ENCODE measurements around the gene APBA2.
"Not testable (repeated sequence)": the region's sequence is repeated elsewhere in the genome, so short reads cannot be mapped to it uniquely, and the experiment has no call there.

The APBA2 gene

GRCh38 chr15:28994831-28995596 is 109.2 kb downstream of the APBA2 start:
- in situ Hi-C loops (cut with MboI; ENCODE audit: low sequenced_read_pairs) = no loop called here

DNA sequence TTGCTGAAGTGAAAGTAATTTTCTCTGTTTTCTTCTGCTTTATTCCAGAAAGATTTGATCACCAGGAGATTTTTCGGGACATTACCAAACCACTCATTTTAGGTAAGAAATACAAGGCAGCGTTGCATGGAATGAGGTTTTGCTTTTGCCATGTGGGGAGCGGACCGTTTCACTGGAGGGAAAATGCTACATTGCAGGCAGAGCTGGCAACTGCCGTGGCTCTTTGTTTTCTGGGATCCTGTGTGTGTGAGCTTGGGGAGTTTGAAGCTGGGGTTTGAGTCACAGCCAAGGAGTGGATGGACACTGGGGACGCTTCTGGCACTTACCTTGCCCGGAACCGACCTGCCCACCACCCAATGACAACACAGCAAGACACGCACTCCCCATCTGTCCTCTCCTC is 109.9 kb downstream of the APBA2 start:
- in situ Hi-C loops (cut with MboI; ENCODE audit: low sequenced_read_pairs) = no loop called here

- in situ Hi-C loops (cut with MboI; ENCODE audit: low sequenced_read_pairs) = no loop called here
Measured at GRCh38 chr15:28996289-28996688, 110.5 kb downstream of the APBA2 start.

DNA sequence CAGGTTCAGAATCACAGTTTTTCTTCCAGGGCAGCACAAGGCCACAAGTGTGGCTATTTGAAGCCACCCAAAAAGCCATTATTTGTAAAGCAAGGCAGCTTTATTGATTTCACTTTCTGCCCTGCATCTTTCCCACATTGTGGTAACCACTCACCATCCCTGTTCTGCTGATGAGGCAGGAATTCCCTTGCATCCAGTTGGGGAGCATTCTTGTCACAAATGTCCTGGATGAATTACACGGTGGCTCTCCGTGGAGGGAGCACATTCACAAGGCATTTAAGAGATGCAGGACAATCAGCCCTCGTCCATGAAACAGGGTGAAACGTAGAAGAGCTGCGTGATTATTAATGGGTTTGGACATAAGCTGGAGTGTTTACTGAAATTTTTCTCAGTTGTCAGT is 111.2 kb downstream of the APBA2 start:
- in situ Hi-C loops (cut with MboI; ENCODE audit: low sequenced_read_pairs) = no loop called here

DNA sequence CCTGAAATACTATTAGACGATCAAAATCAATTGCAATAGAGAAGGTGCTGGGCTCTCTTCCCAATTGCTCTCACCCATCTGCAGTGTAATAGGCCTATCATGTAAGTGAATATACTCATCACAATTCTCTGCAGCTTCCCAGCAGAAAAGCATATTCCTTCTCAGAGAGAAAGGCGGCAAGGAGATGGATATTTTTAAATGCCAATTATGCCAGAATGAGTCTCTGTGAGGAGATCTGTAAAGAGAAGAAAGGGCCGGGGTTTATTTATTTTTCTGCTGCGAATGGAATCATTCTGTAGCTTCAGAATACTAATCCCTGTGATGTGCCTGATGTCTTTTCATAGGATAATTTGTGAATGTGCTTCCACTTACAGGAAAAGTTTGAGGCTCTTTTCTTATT is 112.0 kb downstream of the APBA2 start:
- in situ Hi-C loops (cut with MboI; ENCODE audit: low sequenced_read_pairs) = no loop called here

DNA sequence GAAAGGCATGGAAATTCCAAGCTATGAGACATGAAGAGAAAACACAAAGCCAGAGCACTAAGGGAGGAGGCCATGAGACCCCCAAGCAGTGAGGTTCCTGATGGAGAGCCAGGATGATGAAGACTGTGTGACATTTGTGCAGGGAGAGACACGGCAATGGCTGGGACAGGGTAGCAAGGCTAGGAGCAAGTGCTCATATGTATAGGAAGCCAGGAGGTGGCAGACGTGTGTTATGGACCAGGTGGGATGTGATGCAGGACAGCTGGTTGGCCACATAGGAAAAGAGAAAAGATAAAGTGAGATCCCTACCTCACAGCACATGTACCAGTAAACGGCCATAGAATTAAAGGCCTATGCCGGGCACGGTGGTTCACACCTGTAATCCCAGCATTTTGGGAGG is 112.7 kb downstream of the APBA2 start:
- in situ Hi-C loops (cut with MboI; ENCODE audit: low sequenced_read_pairs) = no loop called here

GRCh38 chr15:29003191-29003839 is 117.5 kb downstream of the APBA2 start:
- in situ Hi-C loops (cut with MboI; ENCODE audit: low sequenced_read_pairs) = no loop called here

- in situ Hi-C loops (cut with MboI; ENCODE audit: low sequenced_read_pairs) = no loop called here
Measured at GRCh38 chr15:29003840-29004233, 118.1 kb downstream of the APBA2 start.

- in situ Hi-C loops (cut with MboI; ENCODE audit: low sequenced_read_pairs) = no loop called here
Measured at GRCh38 chr15:29005931-29006330, 120.2 kb downstream of the APBA2 start.

- in situ Hi-C loops (cut with MboI; ENCODE audit: low sequenced_read_pairs) = no loop called here
Measured at GRCh38 chr15:29008846-29009245, 123.1 kb downstream of the APBA2 start.

DNA sequence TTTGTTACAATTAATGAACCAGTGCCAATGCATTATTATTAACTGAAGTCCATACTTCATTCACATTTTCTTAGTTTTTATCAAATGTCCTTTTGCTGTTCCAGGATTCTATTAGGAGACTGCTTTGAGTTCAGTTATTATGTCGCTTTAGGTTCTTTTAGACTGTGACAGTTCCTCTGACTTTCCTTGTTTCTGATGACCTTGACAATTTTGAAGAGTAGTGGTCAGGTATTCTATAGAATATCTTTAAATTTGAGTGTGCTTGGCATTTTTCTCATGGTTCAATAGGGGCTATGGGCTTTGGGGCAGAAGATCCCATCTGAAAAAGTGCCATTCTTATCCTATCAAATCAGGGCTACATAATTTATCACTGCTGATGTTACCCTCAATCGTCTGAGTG is 126.3 kb downstream of the APBA2 start:
- in situ Hi-C loops (cut with MboI; ENCODE audit: low sequenced_read_pairs) = no loop called here

DNA sequence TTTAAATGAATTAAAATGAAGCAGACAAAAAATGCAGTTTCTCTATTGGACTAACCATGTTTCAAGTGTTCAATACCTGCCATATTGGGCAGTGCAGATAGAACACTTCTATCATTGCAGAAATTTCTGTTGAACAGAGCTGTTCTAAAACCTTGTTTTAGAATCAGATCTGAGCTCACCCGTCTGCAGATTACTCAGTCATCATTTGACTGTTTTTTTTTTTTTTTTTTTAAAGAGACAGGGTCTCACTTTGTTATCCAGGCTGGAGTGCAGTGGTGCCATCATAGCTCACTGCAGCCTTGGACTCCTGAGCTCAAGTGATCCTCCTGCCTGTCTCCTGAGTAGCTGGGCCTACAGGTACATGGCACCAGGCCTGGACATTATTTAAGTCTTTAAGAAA is 128.7 kb downstream of the APBA2 start:
- in situ Hi-C loops (cut with MboI; ENCODE audit: low sequenced_read_pairs) = no loop called here

GRCh38 chr15:29016518-29016917 is 130.7 kb downstream of the APBA2 start:
- in situ Hi-C loops (cut with MboI; ENCODE audit: low sequenced_read_pairs) = no loop called here

- in situ Hi-C loops (cut with MboI; ENCODE audit: low sequenced_read_pairs) = no loop called here
Measured at GRCh38 chr15:29018120-29018805, 132.5 kb downstream of the APBA2 start.

DNA sequence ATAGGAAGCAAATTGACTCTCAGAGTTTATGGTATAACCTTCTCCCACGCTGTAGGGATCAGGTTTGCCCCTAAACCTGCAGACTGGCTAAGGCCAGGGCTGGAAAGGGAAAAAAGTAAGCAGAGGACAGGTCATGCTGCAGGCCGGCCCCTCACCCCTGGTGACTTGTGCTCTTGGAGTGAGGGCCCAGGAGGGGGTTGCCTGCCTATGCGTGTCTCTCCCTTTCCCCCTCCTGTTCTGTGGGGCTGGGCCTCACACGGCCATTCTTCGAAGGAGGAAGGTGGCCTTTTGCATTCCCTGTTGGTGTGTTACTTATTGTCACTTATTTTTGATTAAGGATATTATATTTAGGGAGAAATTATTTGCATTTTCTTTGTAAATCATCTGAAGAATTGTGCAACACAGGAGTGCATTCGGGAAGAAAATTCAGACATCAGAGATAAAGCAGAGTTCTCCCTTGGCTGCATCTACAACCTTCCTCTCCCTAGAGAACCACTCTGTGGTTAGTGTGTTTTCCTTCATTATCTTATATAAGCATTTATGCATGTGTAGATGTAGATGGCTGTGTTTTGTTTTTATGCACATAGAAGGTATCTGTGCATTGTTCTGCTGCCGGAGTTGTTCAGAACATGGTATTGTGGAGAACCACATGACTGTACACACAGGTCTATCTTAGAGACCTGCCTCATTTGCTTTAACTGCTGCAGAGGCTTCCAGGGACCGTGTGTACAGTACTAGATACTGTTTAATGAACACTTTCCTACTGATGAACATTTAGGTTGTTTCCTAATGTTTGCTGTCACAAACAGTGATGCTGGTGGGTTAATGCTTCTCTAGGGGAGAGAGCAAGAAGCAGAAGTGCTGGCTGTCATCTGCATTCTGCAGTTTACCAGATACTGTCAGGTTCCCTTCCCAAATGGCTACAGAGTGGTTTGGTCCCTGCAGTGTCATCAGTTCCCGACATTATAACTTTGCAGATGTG is 133.5 kb downstream of the APBA2 start:
- in situ Hi-C loops (cut with MboI; ENCODE audit: low sequenced_read_pairs) = no loop called here

- in situ Hi-C loops (cut with MboI; ENCODE audit: low sequenced_read_pairs) = no loop called here
Measured at GRCh38 chr15:29021857-29022256, 136.1 kb downstream of the APBA2 start.

GRCh38 chr15:29024662-29025061 is 138.9 kb downstream of the APBA2 start:
- in situ Hi-C loops (cut with MboI; ENCODE audit: low sequenced_read_pairs) = no loop called here

- in situ Hi-C loops (cut with MboI; ENCODE audit: low sequenced_read_pairs) = not testable (repeated sequence)
Measured at GRCh38 chr15:29025411-29025810, 139.6 kb downstream of the APBA2 start.

DNA sequence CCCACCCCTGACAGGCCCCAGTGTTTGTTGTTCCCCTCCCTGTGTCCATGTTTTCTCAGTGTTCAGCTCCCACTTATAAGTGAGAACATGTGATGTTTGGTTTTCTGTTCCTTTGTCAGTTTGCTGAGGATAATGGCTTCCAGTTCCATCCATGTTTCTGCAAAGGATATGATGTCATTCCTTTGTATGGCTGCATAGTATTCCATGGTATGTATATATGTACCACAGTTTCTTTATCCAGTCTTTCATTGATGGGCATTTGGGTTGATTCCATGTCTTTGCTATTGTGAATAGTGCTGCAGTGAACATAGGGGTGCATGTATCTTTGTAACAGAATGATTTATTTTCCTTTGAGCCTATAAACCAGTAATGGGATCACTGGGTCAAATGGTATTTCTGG is 142.4 kb downstream of the APBA2 start:
- in situ Hi-C loops (cut with MboI; ENCODE audit: low sequenced_read_pairs) = not testable (repeated sequence)

- in situ Hi-C loops (cut with MboI; ENCODE audit: low sequenced_read_pairs) = no loop called here
Measured at GRCh38 chr15:29029651-29030195, 143.9 kb downstream of the APBA2 start.
